Suppressor macrophage (primary cell): ENCODE measurements around the gene TYMP.

Experiments
- DNase-seq, 4 experiments: peaks; one replicate each; pipeline ENCODE4 v3.0.0-alpha.2; 2020 to 2022

TYMP gene

DNA sequence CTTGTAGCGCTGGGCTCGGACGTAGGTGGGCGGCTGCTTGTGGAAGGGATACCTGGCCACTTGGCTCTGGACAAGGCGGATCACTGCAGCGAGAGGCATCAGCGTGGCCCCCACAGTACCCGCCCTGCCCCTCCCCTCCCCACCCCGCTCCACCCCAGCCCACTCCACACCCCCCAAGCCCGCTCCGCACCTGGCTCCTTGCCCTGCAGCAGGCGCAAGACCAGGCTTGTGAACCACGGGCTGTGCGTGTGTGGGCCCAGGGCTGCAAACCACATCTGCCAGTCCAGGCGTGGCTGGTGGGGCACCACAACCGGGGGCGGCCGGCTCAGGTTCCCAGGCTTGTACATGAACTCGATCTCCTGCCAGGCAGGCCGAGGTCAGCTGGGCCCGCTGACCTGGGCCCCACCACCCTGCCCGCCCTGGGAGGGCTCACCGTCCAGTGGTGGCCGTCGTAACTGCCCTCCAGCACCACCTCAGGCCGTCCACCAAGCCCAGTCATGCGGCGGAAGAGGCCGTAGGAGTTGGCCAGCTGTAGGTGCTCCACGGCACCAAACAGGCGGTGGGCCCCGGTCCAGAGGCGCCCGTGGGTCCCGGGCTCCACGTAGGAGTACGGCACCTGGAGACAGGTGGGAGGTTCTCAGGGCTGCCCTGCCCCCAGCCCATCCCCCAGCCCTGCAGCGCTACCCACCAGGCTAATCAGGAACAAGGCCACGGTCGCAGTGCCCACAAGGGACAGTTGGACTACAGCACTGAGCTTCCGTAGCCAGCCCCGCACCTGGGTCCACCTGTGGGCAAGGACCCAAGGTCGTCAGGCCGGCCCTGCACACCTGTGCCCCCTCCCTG is 25.2 kb downstream of the TYMP start:
- no peak for DNase-seq

DNA sequence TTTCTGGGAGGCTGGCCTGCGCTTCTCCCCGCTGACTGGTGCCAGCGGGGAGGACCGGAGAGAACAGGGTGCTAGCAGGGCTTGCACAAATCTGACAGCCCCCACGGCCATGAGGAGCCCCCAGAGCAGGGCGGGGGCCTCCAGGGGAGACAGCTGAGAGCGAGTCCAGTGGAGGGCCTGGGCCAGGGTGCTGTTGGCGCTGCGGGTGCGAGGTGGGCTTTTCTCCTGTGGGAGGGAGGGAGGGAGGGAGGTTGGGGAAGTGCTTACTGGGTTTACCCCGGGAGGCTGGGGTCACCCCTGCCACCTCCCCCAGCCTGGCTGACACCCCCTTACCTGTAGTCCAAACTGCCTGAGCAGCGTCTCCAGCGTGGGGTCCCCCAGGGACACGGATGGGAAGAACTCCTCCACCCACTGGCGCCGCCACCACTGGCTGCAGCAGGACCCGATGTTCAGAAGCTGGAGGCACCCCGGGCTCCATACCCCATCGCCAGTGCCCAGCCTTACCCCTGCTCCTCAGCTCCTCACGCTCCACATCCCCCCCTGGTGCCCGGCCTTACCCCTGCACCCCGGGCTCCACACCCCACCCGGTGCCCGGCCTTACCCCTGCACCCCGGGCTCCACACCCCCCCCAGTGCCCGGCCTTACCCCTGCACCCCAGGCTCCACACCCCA is 26.2 kb downstream of the TYMP start:
- no peak for DNase-seq

DNA sequence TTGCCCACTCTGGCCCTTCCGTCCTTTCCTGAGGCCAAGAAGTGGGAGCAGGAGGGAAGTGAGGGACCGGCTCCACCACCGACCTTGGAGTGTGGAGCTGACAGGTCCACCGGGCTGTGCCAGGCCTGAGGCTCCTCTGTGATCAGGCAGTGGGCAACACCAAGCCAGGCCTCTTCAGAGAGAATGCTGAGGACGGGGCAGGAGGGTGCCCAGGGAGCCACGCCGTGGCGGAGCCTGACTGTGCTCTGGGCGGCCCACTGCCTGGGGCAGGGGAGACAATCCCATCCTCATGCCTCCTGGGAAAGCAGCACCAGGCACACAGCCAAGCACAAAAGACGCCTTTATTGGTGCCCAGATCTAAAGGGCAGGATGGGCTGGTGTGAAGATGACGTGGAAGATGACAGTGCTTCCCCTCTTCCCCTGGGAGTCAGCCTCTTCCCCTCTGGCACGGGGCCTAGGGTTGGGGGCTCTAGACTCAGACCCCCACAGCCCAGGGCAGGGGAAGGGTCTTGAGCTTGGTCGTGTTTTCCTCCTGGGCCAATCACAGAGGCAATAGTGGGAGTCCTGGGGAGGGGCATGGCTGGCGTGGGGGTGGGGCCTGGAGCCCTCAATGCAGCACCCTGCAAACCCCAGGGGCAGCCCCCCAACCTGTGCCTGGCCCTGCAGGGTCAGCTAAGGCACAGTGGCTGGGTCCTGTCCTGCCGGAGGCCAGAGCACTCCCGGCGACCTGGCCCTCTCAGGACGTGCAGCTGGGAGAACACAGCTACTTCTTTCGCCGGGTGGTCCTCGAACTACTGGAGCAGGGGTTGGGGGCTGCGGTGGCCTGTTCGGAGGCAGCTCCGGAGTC is 27.0 kb downstream of the TYMP start:
- DNase-seq = no peak

DNA sequence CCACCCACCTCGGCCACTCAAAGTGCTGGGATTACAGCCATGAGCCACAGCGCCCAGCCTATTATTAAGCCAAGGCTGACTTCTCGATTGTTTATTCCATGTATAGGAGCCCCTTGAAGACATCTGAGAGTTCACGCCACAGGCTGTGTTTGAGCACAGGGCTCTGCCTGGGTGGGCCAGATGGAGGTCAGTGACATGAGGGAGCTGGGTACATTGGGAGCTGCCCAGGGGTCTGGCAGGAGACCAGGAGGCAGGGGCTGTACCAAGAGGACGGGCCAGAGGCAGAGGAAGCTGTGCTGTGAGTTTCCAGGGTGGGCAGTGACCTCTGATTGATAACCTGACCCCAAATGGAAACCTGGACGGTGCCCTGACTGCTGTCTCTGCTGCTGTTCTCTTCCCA is 27.7 kb downstream of the TYMP start:
- DNase-seq = no peak

DNA sequence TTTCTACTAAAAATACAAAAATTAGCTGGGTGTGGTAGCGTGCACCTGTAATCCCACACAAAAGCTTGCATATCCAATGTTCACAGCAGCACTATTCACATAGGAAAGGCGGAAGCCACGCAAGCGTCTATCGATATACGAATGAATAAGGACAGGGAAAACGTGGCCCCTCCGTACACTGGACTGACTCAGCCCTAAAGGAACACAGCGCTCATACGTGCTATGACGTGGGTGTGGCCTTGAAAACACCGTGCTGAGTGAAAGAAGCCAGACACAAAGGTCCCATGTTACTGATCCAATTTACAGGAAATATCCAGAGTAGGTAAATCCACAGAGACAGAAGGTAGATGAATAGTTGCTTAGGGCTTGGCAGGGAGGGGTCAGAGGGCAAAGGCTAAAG is 29.4 kb downstream of the TYMP start:
- DNase-seq = no peak

DNA sequence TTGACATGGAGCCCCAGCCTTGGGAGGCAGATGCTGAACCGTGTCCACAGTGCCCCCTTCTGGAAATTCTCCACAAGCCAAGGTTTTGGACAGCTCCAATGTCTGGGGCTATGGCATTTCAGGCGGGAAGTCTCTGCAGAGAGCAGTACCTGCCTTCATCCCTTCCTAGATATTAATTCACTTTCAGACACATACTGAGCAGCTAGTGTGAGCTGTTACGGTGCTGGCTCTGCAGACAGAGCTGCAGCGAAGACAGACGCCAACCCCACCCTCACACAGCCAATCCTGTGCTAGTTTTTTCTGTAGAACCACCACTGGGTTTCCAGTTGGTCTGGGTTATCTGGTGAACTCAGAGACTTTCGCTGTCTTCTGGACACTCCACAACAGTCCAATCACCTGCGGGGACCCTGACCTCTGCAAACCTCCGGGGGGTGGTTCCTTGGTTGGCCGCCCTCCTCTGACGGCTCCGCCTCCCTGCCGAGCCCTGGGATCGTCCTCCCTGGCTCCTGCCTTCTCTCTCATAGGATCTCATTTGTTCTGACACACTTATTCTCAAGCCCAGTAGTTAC is 31.4 kb downstream of the TYMP start:
- peak; percentile 77 to 89 (median 85) for DNase-seq

DNA sequence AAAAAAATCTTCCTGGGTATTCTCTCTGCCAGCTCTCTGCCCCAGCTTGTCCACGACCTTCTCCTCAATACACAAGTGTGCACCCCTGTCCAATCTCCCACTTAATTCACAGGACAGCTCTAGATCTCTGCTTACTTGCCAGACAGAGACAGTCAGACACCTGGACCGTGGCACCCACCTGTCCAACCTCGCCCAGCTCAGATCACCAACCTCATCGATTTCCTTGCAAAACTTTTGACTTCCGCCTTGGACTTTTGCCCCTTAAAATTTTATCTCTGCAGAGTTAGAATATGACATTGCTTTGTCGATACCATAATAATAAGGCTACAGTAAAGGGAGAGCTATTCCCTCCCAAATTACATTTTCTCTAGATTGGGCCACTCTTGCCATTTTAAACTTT is 32.7 kb downstream of the TYMP start:
- no peak for DNase-seq

DNA sequence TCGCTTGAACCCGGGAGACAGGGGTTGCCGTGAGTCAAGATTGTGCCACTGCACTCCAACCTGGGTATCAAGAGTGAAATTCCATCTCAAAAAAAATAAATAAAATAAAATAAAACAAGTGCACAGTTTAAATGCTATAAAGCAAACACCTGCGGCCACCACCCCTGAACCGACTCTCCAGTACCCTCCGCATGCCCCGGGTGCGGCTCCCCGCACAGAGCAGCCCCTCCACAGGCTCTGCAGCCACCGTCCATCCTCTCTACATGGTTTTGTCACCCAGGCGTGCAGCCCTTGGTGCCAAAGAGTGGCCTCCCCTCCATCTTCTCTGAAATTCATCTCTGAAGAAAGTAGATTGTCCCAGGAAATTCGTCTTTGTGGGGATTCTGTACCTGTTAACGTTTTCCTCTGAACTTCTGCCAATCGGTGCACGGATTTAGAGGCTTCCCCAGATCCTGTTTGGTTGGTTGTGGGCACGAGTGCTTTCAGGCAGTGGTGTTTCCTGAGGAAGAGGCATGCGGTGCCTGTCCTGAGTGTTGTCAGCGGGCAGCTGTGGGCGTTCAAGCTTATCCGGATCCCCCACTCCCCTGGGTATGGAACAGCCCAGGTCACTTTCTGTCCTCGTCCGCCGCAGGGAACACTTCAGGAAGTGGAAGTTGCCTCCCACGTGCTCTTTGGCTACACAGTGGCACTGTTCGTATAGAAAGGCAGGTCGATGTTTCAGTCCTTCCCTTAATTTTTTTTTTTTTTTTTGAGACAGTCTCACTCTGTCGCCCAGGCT is 39.1 kb downstream of the TYMP start:
- peak; percentile 81 to 91 (median 89) for DNase-seq

DNA sequence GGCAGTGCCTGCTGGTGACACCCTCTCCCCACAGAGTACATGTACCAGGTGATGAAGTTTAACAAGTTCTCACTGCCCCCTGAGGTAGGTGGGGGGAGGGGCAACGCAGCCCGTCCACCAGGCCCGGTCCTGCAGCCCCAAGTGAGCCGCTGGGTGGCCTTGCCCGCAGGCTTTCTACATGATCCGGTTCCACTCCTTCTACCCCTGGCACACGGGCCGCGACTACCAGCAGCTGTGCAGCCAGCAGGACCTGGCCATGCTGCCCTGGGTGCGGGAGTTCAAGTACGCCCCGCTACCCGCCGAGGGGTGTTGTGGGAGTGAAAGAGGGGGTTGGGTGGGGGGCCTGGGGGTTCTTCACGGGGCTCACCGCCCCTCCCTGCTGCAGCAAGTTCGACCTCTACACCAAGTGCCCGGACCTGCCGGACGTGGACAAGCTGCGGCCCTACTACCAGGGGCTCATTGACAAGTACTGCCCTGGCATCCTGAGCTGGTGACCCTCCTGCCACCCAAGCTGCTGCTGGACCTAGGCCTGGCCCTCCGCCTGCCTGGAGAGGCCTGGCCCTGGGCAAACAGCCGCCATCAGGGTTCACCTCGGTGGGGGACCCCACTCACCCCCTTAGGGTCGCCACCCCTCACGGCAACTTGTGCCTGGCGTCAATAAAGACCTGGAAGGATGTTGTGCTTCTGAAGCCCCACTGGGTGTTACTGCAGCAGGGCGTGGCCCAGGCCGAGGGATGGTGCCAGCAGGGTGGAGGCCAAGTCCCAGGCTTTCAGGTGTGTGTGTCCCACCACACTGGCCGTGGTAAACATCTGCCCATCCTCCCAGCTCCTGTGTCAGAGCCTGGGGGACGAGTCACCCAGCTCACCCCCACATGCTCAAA is 40.2 kb downstream of the TYMP start:
- no peak for DNase-seq

DNA sequence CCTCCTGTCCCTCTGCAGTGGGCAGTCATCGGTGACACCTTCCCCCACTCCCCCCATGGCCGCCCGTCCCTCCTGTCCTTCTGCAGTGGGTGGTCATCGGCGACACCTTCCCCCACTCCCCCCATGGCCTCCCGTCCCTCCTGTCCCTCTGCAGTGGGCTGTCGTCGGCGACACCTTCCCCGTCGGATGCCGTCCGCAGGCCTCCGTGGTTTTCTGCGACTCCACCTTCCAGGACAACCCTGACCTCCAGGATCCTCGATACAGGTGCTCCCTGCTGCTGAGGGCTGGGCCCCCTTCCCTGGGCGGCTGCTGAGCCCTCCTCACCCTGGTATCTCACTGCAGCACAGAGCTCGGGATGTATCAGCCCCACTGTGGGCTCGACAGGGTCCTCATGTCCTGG is 40.9 kb downstream of the TYMP start:
- DNase-seq = no peak

DNA sequence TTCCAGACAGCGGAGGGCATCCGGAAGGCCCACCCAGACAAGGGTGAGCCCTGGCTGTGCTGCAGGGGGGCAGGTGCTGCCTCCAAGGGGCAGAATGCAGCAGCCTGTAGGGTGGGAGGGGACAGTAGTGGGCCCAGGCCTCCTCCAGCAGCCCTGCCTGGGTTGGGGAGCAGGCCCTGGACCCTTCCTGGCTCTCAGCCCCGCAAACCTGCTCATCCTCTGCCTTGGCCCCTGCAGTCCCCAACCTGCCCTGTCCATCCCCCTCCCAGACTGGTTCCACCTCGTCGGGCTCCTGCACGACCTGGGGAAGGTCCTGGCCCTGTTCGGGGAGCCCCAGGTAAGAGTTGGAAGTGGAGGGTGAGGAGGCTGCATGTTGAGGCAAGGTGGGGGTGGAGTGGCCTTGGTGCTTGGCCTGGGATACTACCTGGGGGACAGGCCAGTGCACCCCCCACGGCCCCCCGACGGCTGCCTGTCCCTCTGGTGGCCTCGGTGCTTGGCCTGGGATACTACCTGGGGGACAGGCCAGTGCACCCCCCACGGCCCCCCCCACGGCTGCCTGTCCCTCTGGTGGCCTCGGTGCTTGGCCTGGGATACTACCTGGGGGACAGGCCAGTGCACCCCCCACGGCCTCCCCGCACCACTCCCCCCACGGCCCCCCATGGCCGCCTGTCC is 41.7 kb downstream of the TYMP start:
- DNase-seq = no peak

DNA sequence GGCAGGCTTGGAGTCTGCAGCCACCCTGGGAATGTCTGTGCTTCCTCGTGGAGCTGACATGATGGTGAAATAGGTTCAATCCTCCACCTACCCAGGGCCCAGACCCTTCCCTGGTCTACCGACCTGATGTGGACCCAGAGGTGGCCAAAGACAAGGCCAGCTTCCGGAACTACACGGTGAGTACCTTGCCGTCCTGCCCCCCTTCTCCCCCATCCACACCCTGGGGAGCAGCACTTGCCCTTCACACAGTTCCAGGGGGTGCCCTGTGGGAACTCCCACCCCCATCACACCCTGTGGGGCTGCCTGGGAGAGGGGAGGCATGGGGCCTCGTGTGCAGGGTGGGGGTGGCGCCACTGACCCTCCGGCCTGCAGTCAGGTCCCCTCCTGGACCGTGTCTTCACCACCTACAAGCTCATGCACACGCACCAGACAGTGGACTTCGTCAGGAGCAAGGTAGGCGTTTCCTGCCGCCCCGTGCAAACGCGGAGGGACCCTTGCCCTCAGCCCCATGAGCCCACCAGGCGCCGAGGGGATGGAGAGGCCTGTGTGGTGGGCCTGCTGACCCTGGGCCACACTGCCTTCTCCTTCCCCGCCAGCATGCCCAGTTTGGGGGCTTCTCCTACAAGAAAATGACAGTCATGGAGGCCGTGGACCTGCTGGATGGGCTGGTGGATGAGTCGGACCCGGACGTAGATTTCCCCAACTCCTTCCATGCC is 42.4 kb downstream of the TYMP start:
- DNase-seq = no peak

DNA sequence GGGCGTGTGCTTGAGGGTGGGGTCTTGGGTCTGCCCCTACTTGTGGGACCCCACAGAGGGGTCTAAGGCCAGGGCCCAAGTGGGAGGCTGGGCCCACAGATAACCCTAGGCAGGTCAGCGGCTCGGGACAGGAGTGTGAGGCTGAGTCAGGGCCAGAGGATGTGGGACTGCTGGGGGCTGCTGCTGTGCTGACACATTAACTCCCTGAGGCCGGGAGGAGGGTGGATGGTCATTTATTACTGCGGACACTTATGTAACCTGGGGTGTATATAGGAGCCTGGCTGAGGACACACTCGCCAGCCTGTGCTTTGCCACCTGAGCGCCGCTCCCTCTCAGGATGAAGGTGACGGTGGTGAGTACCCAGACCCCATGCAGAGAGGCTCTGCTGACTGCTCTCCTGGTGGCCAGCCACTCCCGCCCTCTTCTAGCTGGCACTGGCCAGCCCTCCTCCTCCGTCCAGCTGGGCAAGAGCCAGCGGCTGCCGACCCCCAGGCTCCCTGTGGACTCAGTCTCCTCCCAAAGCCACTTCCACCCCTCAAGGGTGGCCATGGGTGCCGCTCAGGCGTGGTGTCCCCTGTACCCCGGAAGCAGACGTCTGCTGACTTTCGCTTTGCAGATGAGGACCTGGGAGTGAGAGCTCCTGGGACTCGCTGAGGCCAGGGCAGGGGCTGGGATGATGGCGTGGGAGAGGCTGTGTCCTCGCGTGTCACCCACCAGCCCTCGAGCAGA is 43.1 kb downstream of the TYMP start, which contains the start of gene MIOX:
MIOX (plus strand) TSS at position 299 of the 729 bp plus-strand sequence; CDS start at position 338, 39 bp downstream.
- DNase-seq = no peak

DNA sequence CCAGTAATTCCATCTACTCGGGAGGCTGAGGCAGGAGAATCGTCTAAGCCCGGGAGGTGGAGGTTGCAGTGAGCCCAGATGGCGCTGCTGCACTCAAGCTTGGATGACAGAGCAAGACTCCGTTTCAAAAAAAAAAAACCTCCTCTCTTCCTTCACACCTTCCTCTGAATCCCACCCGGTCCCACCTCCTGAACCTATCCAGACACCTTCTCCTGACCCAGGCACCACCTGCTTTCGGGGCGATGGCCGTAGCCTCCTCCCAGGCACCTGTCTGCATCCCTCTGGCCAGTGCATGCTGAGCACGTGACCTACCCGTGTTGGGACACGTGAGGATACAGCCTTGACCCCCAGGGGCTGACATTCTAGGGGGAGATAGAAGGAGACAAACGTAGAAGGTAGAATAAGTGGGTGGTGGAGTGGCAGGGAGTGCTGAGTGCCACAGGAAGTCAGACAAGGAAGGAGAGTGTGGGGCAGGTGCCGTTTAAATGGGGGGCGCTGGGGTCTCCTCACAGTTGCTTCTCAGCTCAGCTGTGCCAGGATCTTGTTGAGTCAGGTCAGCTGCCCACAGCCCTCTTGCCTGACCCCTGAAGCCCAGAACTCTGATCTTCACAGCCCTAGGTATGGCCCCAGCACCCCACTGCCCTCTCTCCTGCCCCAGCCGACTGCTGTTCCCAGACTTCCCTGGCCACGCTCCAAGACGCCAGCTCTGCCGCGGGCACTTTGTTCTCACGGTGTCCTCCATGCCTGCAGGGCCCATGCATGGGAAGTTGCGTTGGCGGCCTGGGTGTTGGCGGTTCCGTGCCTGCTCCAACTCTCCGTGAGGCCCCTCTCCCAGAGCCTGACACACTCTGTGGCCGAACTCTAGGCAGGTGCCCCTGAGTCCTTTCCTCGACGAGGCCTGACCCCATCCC is 44.3 kb downstream of the TYMP start:
- DNase-seq = no peak

DNA sequence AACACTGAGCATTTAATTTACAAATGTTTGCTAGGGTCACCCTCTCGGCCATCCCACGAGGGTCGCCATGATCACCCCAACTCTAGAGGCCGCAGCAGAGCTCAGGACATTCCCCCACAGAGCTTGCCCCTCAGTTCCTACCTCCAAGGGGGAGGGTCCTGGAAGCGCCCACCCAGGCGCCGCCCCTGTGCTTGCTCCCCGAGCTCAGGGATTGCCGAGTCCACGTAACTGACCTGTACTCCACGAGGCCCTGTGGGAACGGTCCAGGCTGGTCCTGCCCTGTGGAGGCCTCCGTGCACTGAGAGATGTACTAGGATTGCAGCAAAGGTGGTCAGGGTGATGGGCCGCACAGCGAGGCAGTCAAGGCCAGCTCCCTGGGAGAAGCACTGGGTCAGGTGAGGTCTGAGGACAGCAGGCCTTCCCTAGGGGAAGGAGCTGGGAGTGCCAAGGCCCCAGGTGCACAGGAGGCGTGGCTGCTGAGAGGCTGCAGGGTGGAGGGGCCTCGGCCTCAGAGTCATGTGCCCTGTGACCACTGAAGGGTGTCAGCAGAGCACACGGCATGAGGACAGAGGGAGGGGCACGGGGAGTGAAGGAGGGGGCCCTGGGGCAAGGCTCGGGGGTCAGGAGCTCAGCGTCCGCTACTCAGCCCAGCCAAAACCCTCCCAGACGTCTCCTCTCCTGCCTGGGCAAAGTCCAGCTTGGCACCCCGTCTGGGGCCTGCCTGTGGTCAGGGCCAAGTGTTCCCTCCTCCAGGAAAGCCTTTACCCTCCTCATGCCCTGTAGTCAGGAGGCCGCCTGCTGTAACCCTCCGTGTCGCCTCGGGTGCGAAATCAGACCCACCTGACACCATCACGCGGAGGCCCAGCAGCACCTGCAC is 45.6 kb downstream of the TYMP start:
- no peak for DNase-seq

DNA sequence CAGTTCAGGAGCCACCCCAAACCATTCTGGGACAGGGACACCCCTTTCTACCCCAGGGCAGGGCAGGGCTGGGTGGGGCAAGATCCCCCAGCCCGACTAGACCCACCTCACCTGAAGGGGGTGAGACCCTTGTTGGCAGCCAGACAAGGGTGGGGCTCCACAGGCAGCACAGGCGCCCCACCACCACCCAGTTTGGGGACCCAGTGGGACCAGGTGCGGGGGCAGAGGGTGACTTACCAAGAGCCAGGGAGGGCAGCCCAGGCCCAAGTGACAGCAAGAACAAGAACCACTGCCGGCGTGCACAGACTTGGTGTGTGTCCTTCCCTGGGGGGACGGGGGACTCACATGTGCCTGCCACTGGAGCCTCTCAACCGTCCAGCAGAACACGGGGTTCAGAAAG is 46.3 kb downstream of the TYMP start:
- no peak for DNase-seq

DNA sequence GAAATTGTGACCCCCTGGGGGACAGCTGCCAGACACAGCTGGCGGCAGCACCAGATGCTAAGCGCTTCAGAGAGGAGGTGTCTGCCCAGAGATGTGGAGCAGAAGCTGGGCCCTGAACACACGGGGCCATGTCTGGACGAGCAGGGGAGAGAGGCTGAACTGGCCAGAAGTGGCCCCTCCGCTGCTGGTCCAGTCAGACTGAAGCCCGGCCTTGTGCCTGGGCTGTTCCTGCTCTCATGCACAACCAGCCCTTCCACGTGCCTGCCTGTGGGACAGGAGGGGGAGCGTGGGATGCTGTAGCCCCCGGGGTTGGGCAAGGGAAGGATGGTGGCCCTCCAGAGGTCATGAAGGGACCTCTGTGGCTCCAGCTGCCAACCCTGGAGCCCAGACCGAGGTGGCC is 46.7 kb downstream of the TYMP start:
- no peak for DNase-seq
